Head of caudate nucleus (tissue), 42 donors: ENCODE data around the gene MRGPRF.

Source experiments
- DNase-seq, 42 donors: peaks; one replicate each; pipeline versions ENCODE4 v3.0.0 to v3.0.0-alpha.2; 2020 to 2021; ENCODE audit warnings: mixed read lengths in 7 of 42
- intact Hi-C: fragments of 100-400 bp; cut with DNase I; formaldehyde crosslinking; loops from one replicate; pipeline ENCODE4 v1.15.0; 2022

MRGPRF gene

DNA sequence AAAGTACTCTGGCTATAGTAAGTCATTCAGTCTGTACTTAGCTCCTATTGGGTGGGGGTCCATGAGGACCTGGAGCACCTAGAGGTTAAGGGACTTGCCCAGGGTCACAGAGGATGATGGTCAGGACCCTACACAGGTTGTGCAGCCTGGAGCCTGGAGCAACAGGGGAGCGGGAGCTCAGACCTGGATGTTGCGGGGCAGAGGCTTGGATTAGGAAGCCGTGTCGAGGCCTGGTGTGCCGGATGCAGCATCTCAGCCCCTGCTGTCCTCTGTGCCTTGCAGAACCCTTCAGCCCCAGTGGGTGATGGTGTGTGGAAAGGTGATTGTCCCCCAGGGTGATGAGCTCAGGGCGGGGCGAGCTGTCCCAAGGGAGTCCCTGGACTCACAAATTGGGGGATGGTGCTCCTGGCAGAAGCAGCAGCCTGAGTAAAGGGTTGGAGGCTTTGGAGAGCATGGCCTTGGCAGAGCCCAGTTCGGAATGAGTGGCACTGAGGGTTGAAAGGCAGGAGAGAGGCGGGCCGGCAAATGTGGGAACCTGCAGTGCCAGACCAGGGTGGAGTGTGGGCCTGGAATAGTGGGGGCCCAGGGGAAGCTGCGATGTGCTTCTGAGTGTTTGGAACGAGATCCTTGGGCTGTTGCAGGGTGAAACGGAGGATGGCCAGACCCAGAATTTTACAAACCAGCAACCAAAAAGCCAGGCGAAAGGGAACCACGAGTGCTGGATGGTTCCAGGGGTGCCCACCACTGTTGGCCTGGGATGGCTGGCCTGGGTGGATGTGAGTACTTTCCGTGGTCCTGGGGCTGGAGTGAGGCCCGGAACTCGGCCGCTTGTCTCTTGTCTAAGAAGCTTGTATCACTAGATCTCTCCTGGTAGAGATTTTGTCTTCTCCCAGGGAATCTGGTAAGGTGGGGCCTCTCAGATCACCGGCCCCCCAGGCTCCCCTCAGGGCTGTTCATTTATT, 38.6 kb upstream of the MRGPRF start:
- intact Hi-C loops, result no loop called here
- DNase-seq, result peak in 2 of 42 donors; percentile 18 to 28

DNA sequence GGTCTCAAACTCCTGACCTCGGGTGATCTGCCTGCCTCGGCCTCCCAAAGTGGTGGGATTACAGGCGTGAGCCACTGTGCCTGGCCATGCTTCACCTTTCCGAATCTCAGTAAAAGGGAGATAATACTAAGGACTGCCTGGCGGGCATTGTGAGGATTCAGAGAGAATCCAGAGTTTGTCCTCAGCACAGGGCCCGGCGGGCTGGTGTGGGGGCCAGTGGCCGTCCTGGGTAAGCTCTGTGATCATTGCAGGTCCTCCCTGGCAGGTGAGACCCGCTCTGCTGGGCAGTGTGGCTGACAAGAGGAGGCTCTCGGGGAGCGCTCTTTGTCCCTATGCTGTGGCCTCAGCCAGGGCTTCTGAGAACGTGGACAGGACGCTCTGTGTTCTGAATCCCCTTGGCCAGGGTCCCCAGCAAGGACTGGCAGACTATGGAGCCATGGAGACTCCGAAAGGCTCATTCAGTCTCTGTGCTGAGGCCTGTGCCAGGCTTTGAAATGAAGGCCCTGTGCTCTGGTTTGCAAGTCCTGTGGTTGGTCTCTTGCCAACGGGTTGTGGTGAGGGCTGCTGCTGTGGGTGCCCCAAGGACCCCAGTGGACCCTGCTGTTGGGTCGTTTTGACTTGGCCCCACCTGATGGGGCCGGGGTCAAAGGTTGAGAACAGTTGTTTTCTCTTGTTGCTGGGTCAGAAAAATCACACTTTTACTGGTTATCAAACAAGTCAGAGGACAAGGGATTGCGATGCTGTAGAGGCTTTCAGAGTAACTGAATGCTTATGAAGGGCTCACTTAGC, 37.7 kb upstream of the MRGPRF start:
- peak in 25 of 42 donors; percentile 19 to 66 (median 52) for DNase-seq
- intact Hi-C loops, result no loop called here

DNA sequence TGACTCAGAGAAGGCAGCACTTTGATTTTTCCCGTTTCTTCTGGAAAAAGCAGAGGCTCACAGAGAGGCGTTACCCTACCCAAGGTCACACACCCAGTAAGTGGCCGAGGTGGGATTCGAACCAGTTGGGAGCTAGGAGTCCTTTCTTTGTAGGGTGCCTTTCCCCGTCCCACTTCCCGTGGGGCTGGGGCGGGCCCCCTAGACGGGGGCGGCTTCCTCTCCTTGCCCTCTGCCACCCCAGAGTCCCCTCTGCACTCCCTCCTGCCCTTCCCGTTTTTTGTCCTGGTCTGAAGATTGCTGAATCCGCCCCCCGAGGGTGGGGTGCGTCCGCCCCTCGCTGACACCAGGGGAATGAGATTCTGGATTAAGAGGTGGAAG, 36.4 kb upstream of the MRGPRF start:
- intact Hi-C loops, result no loop called here
- DNase-seq, result peak in 1 of 42 donors; percentile 17

DNA sequence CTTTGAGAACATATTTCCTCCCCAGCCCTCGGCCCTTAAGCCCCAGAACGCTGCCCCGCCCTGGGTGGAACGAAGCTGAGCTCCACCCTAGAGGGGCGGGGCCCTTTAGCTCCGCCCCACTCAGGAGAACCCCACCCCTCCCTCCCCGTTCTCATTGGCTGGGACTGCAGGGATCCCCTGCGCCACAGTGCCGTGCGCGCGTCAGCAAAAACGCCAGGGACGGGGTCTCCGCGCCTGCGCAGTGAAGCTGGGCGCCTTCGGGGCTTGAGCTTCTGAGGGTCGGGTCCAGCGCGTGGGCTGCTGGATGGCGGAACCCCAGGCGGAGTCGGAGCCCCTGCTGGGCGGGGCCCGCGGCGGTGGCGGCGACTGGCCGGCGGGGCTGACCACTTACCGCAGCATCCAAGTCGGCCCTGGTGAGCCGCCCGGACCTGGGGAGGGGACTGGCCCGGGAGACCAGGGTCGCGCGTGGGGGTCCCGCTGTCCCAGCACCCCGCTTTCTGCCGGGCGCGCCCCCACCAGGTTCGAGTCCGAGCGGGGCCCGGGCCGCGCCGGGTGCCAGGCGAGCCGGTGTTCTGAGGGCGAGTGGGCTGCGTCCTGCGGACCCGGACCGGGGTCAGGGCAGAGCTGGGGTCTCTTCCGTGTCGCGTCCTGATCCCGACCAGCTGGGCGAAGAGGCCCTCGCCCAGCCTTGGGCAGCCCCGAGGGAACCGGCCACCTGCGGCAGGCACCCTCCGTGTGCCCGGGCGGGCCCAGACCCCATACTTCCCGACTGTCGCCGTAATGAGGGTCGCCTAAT, 35.8 kb upstream of the MRGPRF start, which contains the start of gene TPCN2:
Gene TPCN2, plus strand, starts transcription at position 239 of the 796 bp plus-strand sequence. Its CDS starts 66 bp downstream, at position 305.
- intact Hi-C loops, result no loop called here
- DNase-seq, result peak; percentile 81 to 97 (median 94)

DNA sequence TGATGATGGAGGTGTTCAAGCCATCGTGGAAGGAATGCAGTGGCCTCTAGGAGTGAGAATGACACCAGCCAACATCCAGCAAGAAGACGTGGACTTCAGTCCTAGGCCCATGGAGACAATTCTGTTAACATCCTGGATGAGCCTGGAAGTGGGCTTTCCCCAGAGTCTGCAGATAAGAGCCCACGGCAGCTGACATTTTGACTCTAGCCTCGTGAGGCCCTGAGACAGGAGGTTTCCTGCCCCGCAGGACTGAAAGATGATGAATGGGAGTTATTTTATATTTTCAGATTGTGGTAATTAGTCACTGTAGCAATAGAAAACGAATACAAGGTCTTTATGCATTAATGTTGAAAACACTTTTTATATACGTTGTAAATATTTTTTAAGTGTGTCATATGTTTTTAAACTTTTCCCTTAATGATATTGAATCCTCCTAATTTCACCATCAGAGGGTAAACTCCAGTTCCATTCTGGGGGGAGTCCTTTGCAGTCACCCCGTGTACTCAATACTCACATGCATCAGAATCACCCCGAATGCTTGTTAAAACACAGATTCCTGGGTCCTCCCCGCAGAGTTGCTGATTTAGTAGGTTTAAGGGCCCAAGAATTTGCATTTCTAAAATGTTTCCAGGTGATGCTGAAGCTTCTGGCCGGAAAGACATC, 35.1 kb upstream of the MRGPRF start:
- intact Hi-C loops, result no loop called here
- no peak for DNase-seq

DNA sequence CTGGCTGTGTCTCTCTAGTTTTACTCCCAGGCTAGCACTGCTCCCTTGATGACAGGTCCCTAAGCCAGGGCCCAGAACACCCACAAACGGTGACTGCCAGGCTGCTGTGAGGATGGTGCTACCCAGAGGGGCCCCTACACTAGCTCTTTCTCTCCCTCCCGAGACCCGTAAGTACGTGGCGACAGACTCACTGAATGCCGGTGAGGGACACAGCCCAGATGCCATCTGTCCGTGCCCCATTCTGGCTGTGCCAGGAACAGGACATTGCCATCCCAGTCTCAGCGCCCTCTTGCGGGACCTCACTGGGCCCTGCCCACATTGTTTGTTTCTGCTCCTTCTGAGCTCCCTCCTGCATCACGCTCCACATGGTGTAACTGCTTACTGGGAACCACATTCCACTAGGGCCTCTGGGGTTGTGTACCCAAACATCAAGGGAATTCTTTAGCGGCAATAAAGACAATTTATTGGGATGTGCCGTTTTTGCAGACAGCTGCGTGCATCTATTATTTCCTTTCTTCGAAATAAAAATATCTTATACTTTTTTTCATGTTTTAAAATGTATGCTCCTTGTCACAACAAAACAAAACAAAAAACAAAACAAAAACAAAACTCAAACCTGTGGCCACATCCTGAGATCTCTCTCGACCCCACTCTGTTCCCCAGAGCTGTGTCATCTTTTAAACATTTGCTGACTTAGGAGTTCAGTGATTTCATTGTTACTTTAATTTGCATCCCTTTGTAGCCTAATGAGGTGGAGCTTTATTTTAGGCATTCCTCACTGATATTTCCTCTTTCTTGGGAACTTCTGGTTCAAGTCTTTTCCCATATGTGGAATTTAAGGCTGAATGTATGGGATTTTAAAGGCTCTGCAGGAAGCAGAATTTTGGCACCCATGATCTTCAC, 31.3 kb upstream of the MRGPRF start:
- DNase-seq, result peak in 41 of 42 donors; percentile 54 to 89 (median 78)
- intact Hi-C loops, result no loop called here

DNA sequence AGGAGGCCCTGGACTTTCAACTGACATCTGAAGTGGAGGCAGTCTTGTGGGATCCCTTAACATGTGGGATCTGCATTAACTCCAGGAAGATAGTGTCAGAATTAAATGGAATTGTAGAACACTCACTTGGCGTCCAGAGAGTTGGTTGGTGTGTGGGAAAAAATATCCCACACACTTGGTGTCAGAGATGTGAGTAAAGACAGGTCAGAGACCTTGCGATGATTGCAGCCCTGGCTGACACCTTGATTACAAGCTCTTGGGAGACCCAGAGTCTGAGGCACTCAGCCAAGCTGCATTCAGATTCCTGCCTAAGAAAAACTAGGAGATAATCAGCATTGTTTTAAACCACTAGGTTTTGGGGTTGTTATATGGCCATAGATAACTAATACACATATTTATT, 28.5 kb upstream of the MRGPRF start:
- intact Hi-C loops, result no loop called here
- DNase-seq, result no peak

DNA sequence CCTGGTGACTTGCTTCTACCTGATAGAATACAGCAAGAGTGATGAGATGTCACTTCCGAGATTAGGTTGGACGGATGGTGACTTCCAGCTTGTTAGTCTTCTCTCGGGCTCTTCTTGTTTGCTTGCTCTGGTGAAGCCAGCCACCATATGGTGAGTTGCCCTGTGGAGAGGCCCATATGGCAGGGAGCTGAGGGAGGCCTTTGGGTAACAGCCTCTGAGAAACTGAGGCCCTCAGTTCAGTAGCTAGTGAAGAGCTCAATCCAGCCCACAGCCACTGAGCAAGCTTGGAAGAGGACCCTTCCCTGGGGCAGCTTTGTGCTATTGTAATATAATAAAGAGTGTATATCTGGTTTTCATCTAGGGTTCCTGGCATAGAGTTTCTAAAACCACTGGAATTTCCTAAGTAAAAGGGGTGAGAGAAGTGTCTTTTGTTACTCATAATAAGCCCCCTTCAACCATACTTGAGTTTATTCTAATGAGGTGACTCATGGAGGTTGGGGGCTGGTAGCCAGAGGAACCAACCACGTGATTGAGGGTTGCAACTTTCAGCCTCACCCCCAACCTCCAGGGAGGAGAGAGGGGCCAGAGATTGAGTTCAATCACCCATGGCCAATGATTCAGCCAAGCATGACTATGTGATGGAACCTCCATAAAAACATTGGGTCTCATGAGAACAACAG, 27.7 kb upstream of the MRGPRF start:
- DNase-seq, result no peak
- intact Hi-C loops, result no loop called here

DNA sequence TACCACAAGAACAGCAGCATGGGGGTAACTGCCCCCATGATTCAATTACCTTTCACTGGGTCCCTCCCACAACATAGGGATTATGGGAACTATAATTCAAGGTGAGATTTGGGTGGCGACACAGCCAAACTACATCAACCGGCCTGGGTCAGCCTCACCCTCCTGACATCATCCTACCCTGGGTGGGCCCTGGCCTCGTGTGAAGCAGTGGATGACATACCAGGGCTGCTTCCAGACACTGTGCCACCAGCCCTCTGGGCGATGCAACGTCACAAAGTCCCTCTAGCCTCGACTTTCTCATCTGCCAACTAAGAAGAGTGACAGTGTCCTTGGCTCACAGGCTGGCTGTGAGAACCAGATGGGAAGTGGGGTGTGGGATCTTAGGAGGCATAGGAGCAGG, 27.0 kb upstream of the MRGPRF start:
- intact Hi-C loops, result no loop called here

DNA sequence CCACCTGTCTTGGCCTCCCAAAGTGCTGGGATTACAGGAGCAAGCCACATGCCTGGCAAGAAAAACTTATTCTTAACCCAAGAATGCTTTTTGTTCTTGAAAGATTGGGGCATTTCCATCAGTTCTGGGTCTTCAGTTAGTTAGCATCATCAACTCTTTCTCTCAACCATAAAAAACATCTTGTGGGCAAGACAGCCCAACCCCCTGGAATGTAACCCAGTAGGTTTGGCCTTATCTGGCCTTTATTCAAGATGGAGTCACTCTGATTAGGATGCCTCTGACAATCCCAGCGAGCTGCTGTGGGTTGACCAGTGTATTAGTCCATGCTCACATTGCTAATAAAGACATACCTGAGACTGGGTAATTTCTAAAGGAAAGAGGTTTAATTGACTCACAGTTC, 26.5 kb upstream of the MRGPRF start:
- intact Hi-C loops, result no loop called here
- no peak for DNase-seq

More for the DNA sequence above, 27.0 kb upstream of the MRGPRF start:
- no peak for DNase-seq

DNA sequence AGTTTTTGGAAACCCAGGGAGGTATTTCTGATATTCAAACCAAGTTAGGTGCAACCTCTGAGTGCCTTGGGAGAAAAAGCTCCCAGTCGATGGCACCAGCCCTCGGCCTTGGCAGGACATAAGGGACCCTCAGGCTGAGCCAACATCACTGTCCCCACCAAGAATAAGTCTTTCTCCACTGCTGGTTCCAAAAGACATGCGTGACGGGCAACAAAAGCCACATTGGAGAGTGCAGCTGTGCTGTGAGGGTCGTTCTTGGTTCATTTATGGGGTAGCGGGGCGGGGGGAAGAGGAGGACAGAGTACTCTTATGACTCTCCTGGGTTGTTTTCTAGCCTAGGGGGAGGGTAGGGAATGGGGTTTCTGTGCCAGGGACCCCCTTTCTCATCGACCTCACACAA, 24.5 kb upstream of the MRGPRF start:
- intact Hi-C loops, result no loop called here
- no peak for DNase-seq

DNA sequence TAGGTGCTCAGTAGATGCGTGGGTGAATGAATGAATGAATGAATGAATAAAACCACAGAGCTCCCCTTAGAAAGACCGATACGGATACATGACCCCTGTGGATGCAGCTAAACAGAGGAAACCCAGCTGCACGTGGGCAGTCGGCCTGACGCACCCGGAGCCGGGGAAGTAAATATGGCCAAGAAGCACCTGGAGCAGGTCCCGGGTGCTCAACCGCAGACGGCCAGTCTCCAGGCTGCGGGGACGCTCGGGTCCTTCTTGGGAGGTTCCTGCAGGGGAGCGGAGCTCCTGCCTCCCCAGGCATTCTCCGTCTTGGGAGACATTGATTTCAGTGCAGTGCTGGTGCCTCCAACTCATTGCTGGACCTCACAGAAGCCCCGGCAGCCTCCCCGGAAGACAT, 24.0 kb upstream of the MRGPRF start:
- intact Hi-C loops, result no loop called here
- no peak for DNase-seq

DNA sequence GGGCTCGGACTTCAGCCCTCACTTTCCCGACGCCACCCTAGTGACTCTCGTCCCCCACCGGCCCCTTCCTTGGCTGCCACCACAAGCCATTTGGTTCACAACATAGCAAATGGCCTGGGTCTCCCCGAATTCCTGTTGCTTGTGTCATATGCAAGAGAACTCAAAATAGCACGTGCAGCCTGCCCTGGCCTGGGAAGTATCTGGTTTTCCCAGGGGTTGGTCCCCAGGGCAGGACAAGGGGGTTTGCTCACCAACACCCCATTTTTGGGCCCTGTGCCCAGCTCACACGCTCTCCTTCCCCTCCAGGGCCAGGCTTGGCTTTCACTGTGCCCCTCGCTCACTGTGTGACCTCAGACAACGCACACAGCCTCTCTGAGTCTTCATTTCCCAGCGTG, 22.9 kb upstream of the MRGPRF start:
- no peak for DNase-seq
- intact Hi-C loops, result no loop called here

DNA sequence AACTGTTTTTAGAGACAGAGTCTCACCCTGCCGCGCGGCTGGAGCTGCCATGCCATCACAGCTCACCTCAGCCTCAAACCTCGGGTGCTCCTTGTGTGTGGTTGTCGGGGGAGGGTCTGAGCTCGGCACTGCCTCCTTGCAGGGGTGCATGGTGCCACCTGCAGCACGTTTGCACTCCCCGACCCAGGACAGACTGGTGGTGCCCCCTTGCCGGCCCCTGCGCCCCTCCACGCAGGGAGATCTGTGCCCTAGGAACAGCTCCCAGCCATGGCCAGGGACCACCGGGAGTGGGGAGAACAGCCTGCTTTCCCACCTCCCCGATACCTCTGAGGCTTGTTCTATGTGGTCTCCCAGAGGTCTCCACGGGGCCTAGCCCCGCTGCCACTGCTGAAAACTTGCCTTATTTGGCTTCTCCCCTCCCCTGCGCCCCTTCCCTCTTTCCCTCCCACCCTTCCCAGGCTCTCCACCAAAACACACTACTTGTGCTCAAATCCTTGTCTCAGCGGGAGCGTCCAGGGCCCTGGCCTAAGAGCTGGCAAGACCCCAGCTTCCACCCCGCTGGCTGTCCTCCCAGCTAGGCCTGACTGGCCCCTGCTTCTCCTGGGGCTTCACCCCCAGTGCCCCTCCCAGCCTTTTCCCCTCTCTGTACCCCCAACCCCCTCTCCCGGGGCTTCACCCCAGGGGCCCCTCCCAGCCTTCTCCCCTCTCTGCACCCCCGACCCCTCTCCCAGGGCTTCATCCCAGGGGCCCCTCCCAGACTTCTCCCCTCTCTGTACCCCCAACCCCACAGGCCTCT, 22.3 kb upstream of the MRGPRF start:
- intact Hi-C loops, result no loop called here
- peak in 1 of 42 donors; percentile 25 for DNase-seq

DNA sequence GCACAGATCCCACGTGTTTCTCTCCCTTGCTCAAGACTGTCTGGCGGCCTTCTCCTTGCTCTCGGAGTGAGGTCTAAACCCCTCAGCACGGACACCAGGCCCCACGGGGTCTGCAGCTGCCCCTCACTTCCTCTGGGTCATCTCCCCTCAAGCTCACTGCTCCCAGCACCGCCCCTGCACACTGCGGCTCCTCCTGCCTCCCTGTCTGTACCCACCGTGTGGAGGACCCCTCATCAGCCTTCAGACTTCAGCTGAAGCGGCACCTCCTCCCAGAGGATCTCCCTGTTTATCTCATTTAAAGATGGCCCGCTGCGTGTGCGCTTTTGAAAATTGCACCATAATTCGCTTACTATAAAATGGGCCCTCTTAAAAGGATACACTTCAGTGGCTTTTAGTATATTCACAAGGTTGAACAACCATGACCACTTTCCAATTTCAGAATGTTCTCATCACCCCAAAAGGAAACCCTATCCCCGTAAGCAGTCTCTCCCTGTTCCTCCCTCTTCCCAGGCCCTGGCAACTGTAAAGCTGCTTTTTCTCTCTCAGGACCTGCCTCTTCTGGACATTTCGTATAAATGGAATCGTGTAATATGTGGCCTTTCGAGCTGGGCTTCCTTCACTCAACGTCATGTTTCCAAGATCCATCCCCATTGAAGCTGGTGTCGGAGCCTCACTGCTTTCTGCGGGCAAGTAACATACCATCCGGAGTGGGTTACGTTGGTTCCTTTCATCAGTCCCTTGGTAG, 21.2 kb upstream of the MRGPRF start:
- intact Hi-C loops, result no loop called here
- no peak for DNase-seq

DNA sequence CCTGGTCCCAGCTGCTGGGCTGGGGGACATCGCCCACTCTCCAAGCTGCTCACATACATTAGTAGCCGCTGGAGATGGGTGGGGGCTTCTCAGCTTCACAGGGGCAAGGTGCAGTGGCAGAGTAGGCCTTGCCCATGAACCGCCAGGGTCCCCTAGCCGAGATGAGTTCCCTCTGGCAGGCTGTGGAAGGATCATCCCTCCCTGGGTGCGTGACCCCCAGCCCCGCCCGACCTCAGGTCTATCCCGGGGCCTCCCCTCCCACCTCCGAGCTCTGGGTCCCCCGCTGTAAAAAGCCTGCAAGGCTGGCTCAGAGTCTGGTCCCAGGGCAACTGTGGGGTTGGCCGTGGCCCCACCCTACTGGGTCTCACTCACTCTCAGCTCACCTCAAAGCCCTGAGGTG, 20.4 kb upstream of the MRGPRF start:
- intact Hi-C loops, result no loop called here
- no peak for DNase-seq
